GM19193 (cell line): ENCODE results near the gene TIMP2.

Source experiments
- POLR2A ChIP-seq: IDR thresholded peaks from 4 replicates; pipeline ENCODE4 v1.6.1; 2011; ENCODE audit not compliant: insufficient read depth, insufficient read length; ENCODE audit errors: extremely low read depth

TIMP2 gene

DNA sequence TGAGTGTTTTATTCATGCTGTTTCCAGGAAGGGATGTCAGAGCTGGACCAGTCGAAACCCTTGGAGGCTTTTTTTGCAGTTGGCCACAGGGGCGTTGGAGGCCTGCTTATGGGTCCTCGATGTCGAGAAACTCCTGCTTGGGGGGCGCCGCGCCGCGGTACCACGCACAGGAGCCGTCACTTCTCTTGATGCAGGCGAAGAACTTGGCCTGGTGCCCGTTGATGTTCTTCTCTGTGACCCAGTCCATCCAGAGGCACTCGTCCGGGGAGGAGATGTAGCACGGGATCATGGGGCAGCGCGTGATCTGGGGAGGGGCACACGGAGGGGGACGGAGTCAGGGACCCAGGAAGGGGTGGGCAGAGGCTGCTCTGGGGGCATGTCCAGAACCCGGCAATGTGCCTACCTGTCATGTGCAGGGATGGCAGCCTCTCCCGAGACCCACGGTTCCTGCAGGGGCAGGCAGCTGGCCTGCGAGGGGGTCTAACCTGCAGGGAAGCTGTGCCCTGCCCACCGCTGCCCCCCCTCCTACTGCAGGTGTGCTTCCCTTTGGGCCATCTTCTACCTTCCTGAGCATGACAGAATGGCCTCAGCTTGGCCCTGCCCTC is 69.5 kb downstream of the TIMP2 start:
- no peak for TF ChIP-seq POLR2A

- TF ChIP-seq POLR2A: no peak
These were observed 70.7 kb downstream of the TIMP2 start for GRCh38 chr17:78854508-78854907.

- no peak for TF ChIP-seq POLR2A
These were observed 71.2 kb downstream of the TIMP2 start for GRCh38 chr17:78853926-78854394.

GRCh38 chr17:78852709-78853121 is 72.5 kb downstream of the TIMP2 start:
- TF ChIP-seq POLR2A: no peak

DNA sequence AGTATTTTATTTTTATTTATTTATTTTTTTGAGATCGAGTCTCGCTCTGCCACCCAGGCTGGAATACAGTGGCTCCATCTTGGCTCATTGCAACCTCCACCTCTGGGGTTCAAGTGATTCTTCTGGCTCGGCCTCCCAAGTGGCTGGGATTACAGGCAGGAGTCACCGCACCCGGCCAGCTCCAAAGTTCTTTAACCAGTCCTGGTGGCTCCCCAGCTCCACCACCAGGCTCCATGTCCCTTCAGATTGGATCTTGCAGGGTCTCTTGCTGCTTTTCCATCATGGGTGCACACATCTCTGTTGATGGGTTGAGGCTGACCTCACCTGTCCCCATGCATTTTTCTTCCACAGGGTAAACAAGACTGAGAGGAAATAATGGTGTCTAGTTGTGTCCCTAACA is 76.2 kb downstream of the TIMP2 start:
- TF ChIP-seq POLR2A: no peak

DNA sequence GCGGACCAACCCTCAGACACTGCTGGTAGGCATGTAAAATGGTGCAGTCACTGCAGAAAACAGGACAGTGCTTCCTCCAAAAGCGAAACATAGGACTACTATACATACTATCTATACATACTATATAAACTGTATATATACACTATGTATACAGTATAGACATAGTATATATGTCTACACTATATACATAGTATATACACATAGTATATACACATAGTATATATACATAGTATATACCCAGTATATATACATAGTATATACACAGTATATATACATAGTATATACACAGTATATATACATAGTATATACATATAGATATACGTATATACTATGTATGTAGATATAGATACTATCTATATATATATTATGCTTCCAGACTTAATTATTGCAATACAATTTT is 78.1 kb downstream of the TIMP2 start:
- no peak for TF ChIP-seq POLR2A

GRCh38 chr17:78844301-78845005 is 80.7 kb downstream of the TIMP2 start:
- TF ChIP-seq POLR2A: no peak

GRCh38 chr17:78842881-78843565 is 82.2 kb downstream of the TIMP2 start:
- TF ChIP-seq POLR2A: no peak

DNA sequence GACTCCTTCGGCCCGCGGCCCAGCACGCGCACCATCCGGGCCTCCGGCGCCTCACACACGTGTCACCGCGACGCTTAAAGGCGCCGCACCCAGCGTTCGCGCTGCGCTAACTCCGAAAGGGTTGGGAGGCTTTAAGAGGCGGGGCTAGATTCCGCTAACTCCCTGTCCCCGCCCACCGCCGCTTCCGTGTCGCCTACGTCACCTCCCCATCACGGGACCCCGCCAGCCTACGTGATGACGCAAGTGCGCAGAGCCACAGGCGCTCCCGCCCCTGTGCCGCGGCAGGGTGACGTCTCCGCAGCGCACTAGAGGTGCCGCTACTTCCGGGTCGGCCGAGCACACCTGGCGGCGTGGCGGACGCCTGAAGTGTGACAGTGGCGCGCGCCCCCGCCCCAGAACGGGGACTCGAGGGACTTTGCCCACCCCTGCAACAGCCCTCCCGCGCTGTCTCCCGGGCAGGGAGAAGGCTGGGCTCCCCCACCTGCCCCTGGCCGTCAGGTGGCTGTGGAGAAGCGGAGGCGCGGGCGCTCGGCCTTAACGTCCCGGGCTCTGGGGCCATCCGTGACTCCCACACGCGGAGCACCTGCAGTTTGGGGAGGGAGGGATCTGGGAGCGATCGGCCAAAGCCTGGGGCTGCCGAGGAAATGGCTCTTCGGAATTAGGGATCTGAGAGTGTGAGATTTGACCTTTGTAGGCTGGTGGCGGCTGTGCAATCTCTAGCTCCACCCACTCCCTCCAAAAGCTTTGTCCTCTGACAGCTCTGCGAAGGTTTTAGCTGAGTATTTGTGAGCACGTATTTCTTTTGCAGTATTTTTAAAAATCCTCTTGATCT is 84.2 kb downstream of the TIMP2 start, which contains the start of gene USP36:
TSS of gene USP36 (minus strand) at position 35 of the 832 bp plus-strand sequence. CDS start 4,451 bp downstream, outside the sequence.
- peak; percentile 92 for TF ChIP-seq POLR2A

- no peak for TF ChIP-seq POLR2A
These were observed 84.7 kb downstream of the TIMP2 start for GRCh38 chr17:78840530-78840779.

GRCh38 chr17:78839762-78840529 is 85.2 kb downstream of the TIMP2 start:
- TF ChIP-seq POLR2A: no peak

DNA sequence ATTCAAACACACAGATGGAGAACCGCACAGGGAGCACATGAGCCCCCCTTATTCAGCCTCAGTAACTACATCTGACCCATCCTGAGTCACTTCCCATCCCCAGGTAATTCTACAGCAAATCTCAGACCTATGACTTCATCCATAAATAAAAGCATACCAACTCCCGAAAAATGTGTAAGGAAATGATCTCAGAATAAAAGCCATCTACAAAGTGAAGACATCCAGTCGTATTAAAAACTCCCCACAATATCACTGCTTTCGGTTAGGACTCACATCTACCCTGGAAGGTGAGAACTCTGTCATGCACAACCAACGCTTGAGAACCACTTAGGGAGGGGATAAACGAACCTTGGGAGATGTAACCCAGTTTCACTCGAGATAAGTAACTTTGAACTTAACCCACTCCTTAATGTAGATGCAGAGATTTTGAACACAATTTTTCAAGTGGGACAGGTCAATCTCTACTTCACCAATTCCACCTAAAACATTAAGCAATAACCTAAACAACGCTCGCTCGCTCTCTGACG is 85.9 kb downstream of the TIMP2 start:
- no peak for TF ChIP-seq POLR2A

DNA sequence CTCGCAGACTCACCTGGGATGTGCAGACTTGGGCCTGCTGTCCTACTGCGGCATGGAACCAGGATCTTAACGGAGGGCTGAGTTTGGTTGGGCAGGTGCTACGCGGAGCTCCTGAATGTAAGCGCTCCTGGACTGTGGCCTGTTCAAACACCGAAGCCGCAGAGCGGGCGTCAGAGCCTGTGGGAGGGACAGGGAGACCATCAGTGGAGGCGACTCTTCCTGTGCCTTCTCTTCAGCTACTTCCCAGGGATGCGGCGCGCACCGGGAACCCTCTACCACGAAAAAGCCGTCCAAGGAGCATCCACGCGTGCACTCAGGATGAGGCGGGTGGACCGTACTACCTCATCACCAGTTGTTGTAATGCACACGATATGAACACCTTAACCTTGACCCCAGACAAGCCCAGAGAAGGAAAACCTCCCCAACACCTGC is 86.6 kb downstream of the TIMP2 start:
- no peak for TF ChIP-seq POLR2A

GRCh38 chr17:78836420-78837021 is 88.7 kb downstream of the TIMP2 start:
- no peak for TF ChIP-seq POLR2A
